H9 (cell line): Measurements from ENCODE around the gene AGBL4. TPM values are rescaled to one million over a fixed set of nuclear protein-coding genes. Genes with fewer than 3 reads are reported as not detected.

Source experiments
- DNase-seq: peaks from one replicate; pipeline ENCODE4 v3.0.0-alpha.2; 2017
- H2AFZ ChIP-seq: one replicate; pipeline ENCODE4 v1.6.1; 2013; ENCODE audit warnings: mild to moderate bottlenecking, low read length, control low read depth, moderate library complexity
- H2AK5ac ChIP-seq: 2 replicates; pipeline ENCODE4 v1.6.1; 2013; ENCODE audit warnings: low read length, control low read depth, mixed read lengths; ENCODE audit not compliant: insufficient read length
- H2BK120ac ChIP-seq: one replicate; pipeline ENCODE4 v1.6.1; 2013; ENCODE audit warnings: low read depth, mild to moderate bottlenecking, low read length, control low read depth, inconsistent platforms; ENCODE audit not compliant: poor library complexity, severe bottlenecking
- H2BK12ac ChIP-seq: 2 replicates; pipeline ENCODE4 v1.6.1; 2013; ENCODE audit warnings: low read length, control low read depth, mixed read lengths, low read depth; ENCODE audit not compliant: insufficient read length
- H2BK15ac ChIP-seq: 2 replicates; pipeline ENCODE4 v1.6.1; 2013; ENCODE audit warnings: low read depth, low read length, control low read depth
- H2BK20ac ChIP-seq: one replicate; pipeline ENCODE4 v1.6.1; 2013; ENCODE audit warnings: low read depth, mild to moderate bottlenecking, low read length, control low read depth, inconsistent platforms; ENCODE audit not compliant: poor library complexity, severe bottlenecking
- H2BK5ac ChIP-seq: 2 replicates; pipeline ENCODE4 v1.6.1; 2013; ENCODE audit warnings: low read length, control low read depth, mixed read lengths; ENCODE audit not compliant: insufficient read length
- H3K14ac ChIP-seq: 2 replicates; pipeline ENCODE4 v1.6.1; 2013; ENCODE audit warnings: low read length, control low read depth; ENCODE audit not compliant: insufficient read depth
- H3K18ac ChIP-seq: 2 replicates; pipeline ENCODE4 v1.6.1; 2013; ENCODE audit warnings: low read depth, mild to moderate bottlenecking, mixed read lengths, low read length, control low read depth; ENCODE audit not compliant: insufficient read length
- H3K23ac ChIP-seq: 2 replicates; pipeline ENCODE4 v1.6.1; 2013; ENCODE audit warnings: low read length, control low read depth, mixed read lengths, low read depth; ENCODE audit not compliant: insufficient read length
- H3K23me2 ChIP-seq: 2 replicates; pipeline ENCODE4 v1.6.1; 2013; ENCODE audit warnings: low read depth, mild to moderate bottlenecking, mixed read lengths, low read length, control low read depth; ENCODE audit not compliant: insufficient read length, poor library complexity, severe bottlenecking
- H3K27ac ChIP-seq: 2 replicates; pipeline ENCODE4 v1.5.1; 2013; ENCODE audit warnings: low read length, control low read depth, mixed read lengths, low read depth; ENCODE audit not compliant: insufficient read length
- H3K27me3 ChIP-seq: 2 replicates; pipeline ENCODE4 v1.6.1; 2013; ENCODE audit warnings: low read length, control low read depth, inconsistent platforms; ENCODE audit not compliant: insufficient read depth
- H3K4ac ChIP-seq: 2 replicates; pipeline ENCODE4 v1.6.1; 2013; ENCODE audit warnings: low read depth, mild to moderate bottlenecking, control low read depth, inconsistent platforms, low read length, moderate library complexity
- H3K4me1 ChIP-seq: 2 replicates; pipeline ENCODE4 v1.6.1; 2013; ENCODE audit warnings: low read length, control low read depth, inconsistent platforms; ENCODE audit not compliant: insufficient read depth
- H3K4me2 ChIP-seq: 2 replicates; pipeline ENCODE4 v1.6.1; 2013; ENCODE audit warnings: low read length, control low read depth, mixed read lengths; ENCODE audit not compliant: insufficient read length, insufficient read depth
- H3K56ac ChIP-seq: 2 replicates; pipeline ENCODE4 v1.6.1; 2013; ENCODE audit warnings: low read depth, mild to moderate bottlenecking, mixed read lengths, low read length, control low read depth; ENCODE audit not compliant: insufficient read length
- H3K79me1 ChIP-seq: 2 replicates; pipeline ENCODE4 v1.6.1; 2013; ENCODE audit warnings: low read depth, mild to moderate bottlenecking, moderate library complexity, low read length, control low read depth, inconsistent platforms; ENCODE audit not compliant: insufficient read depth, poor library complexity, severe bottlenecking
- H3K79me2 ChIP-seq: 2 replicates; pipeline ENCODE4 v1.6.1; 2013; ENCODE audit warnings: low read length, control low read depth, inconsistent platforms; ENCODE audit not compliant: insufficient read depth
- H3K9ac ChIP-seq: 2 replicates; pipeline ENCODE4 v1.6.1; 2013; ENCODE audit warnings: low read length, control low read depth, mixed read lengths; ENCODE audit not compliant: insufficient read length; ENCODE audit errors: extremely low read depth
- H3K9me3 ChIP-seq: one replicate; pipeline ENCODE4 v1.6.1; 2013; ENCODE audit warnings: low read depth, low read length, inconsistent platforms; ENCODE audit not compliant: control insufficient read depth
- H3T11ph ChIP-seq: one replicate; pipeline ENCODE4 v1.6.1; 2013; ENCODE audit warnings: mild to moderate bottlenecking, low read length, control low read depth, inconsistent platforms
- H4K20me1 ChIP-seq: one replicate; pipeline ENCODE4 v1.6.1; 2013; ENCODE audit not compliant: control insufficient read depth, insufficient read length, insufficient read depth
- H4K5ac ChIP-seq: 2 replicates; pipeline ENCODE4 v1.6.1; 2013; ENCODE audit warnings: low read depth, mild to moderate bottlenecking, mixed read lengths, low read length, control low read depth; ENCODE audit not compliant: insufficient read length
- H4K8ac ChIP-seq: replicated peaks from 2 replicates; pipeline ENCODE4 v1.6.1; 2013; ENCODE audit warnings: low read length, control low read depth, mixed read lengths, low read depth; ENCODE audit not compliant: insufficient read length
- H4K91ac ChIP-seq: 2 replicates; pipeline ENCODE4 v1.6.1; 2013; ENCODE audit warnings: low read depth, mild to moderate bottlenecking, moderate library complexity, mixed read lengths, low read length, control low read depth; ENCODE audit not compliant: insufficient read length
- H3K27ac Mint-ChIP-seq, 3 experiments: 2 replicates in 2 of 3; 3 replicates in 1 of 3; pipeline ENCODE4 v1.8.0; 2020 to 2021; ENCODE audit warnings: mixed read lengths in 3 of 3, mild to moderate bottlenecking in 1 of 3, moderate library complexity in 1 of 3
- H3K27me3 Mint-ChIP-seq: 2 replicates; pipeline ENCODE4 v1.8.0; 2021; ENCODE audit warnings: low read depth, mild to moderate bottlenecking, moderate library complexity, mixed read lengths
- H3K36me3 Mint-ChIP-seq, 3 experiments: 2 replicates in 2 of 3; 3 replicates in 1 of 3; pipeline ENCODE4 v1.8.0; 2020 to 2021; ENCODE audit warnings: low read depth in 3 of 3, mixed read lengths in 3 of 3; ENCODE audit not compliant: insufficient read depth in 1 of 3
- H3K4me1 Mint-ChIP-seq, 2 experiments: 2 replicates each; pipeline ENCODE4 v1.8.0; 2020; ENCODE audit warnings: mixed read lengths in 2 of 2
- H3K4me3 Mint-ChIP-seq, 2 experiments: 2 replicates in 1 of 2; 3 replicates in 1 of 2; pipeline ENCODE4 v1.8.0; 2020 to 2021; ENCODE audit warnings: mild to moderate bottlenecking in 2 of 2, mixed read lengths in 2 of 2, moderate library complexity in 1 of 2
- H3K9me3 Mint-ChIP-seq, 2 experiments: 2 replicates in 1 of 2; 3 replicates in 1 of 2; pipeline ENCODE4 v1.8.0; 2020; ENCODE audit warnings: mild to moderate bottlenecking in 2 of 2, mixed read lengths in 2 of 2, moderate library complexity in 1 of 2
- WGBS: extraction: QIAGEN DNeasy Blood & Tissue Kit; methylation state at CpG from one replicate; pipeline ENCODE4 v1.1.7; 2013; ENCODE audit warnings: missing lambda C conversion rate, low lambda C conversion rate, mixed read lengths; ENCODE audit not compliant: insufficient read length; ENCODE audit errors: extremely low coverage; 5-methylcytosine and 5-hydroxymethylcytosine counted together
- total RNA-seq: library from RNA; stranded (reverse); gene quantifications from 2 replicates; pipeline ENCODE4 v1.2.1, GENCODE V29; 2021
- TF ChIP-seq, protein P1 (sequence below): fragments of 200-600 bp; sonication (generic); conservative IDR thresholded peaks from 3 replicates; pipeline ENCODE4 v1.8.0; 2021; ENCODE audit warnings: antibody characterized with exemption, mild to moderate bottlenecking

Gene AGBL4
- total RNA-seq, 1 experiment from 2014 or later = not detected

DNA sequence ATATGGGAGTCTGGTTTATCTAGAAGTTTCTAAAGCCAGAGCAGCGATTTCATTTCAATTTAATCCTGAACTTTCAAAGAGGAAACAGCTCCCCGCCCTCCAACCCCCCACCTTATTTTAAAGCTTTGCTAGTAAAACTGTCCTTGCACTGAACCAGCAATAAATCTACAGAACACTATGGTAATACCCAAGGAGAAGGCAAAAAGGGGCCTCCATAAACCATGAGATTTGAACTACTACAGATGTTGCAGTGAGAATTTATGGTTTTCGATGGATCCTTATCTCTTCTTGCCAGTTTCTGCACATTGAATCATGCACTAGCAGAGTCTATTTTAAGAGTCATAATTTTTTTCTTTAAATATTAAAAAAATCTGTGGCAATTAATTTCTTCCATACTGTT is 1182.3 kb downstream of the AGBL4 start:
- H3K27me3 Mint-ChIP-seq = peaks cover 4% of the 10 kb centered on the region
- H3K36me3 Mint-ChIP-seq = no peaks in the 10 kb centered on the region
- no peak overlapping the region for H3K56ac ChIP-seq

More for the DNA sequence above, 1182.3 kb downstream of the AGBL4 start:
- H3K79me2 ChIP-seq = no peaks in the 10 kb centered on the region
- no peak overlapping the region for H3K9ac ChIP-seq
- H3K27ac Mint-ChIP-seq = no peak overlapping the region
- no peak overlapping the region for H2BK12ac ChIP-seq
- no peak overlapping the region for H3K18ac ChIP-seq
- no CpG with 5 or more reads among the region's 3 CpGs for WGBS
- no peak overlapping the region for H2BK120ac ChIP-seq
- H2AK5ac ChIP-seq = no peak overlapping the region
- no peaks in the 10 kb centered on the region for H3K4me1 Mint-ChIP-seq
- no peak overlapping the region for H4K91ac ChIP-seq
- no peak overlapping the region for H2BK5ac ChIP-seq
- no peaks in the 10 kb centered on the region for H3K9me3 Mint-ChIP-seq
- no peak overlapping the region for H2BK15ac ChIP-seq
- H3K4me2 ChIP-seq = no peak overlapping the region
- no peaks in the 10 kb centered on the region for H3K9me3 ChIP-seq
- no peak for DNase-seq
- no peak overlapping the region for H2AFZ ChIP-seq
- H3K4me1 ChIP-seq = no peaks in the 10 kb centered on the region
- no peaks in the 10 kb centered on the region for H3K23me2 ChIP-seq
- H3K4ac ChIP-seq = no peak overlapping the region
- no peak overlapping the region for H2BK20ac ChIP-seq
- no peak overlapping the region for H3K23ac ChIP-seq
- H3K27ac ChIP-seq = no peak overlapping the region
- H4K20me1 ChIP-seq = no peaks in the 10 kb centered on the region
- no peaks in the 10 kb centered on the region for H3K79me1 ChIP-seq
- TF ChIP-seq, protein P1, sequence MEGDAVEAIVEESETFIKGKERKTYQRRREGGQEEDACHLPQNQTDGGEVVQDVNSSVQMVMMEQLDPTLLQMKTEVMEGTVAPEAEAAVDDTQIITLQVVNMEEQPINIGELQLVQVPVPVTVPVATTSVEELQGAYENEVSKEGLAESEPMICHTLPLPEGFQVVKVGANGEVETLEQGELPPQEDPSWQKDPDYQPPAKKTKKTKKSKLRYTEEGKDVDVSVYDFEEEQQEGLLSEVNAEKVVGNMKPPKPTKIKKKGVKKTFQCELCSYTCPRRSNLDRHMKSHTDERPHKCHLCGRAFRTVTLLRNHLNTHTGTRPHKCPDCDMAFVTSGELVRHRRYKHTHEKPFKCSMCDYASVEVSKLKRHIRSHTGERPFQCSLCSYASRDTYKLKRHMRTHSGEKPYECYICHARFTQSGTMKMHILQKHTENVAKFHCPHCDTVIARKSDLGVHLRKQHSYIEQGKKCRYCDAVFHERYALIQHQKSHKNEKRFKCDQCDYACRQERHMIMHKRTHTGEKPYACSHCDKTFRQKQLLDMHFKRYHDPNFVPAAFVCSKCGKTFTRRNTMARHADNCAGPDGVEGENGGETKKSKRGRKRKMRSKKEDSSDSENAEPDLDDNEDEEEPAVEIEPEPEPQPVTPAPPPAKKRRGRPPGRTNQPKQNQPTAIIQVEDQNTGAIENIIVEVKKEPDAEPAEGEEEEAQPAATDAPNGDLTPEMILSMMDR = no peak
- H3T11ph ChIP-seq = no peak overlapping the region
- no peak overlapping the region for H3K4me3 Mint-ChIP-seq
- no peak overlapping the region for H4K5ac ChIP-seq
- H3K14ac ChIP-seq = no peak overlapping the region
- no peak overlapping the region for H4K8ac ChIP-seq
- no peaks in the 10 kb centered on the region for H3K27me3 ChIP-seq
